ENCODE results near the gene ATG4B. TPM values are rescaled to one million over a fixed set of nuclear protein-coding genes. Genes with fewer than 3 reads are reported as not detected.
A peak's percentile ranks its signal among the peaks of the same experiment; 100 is the strongest.

ATG4B gene
- total and polyA plus RNA-seq, 4 donors: 53.8 to 124 (median 74.1) TPM

DNA sequence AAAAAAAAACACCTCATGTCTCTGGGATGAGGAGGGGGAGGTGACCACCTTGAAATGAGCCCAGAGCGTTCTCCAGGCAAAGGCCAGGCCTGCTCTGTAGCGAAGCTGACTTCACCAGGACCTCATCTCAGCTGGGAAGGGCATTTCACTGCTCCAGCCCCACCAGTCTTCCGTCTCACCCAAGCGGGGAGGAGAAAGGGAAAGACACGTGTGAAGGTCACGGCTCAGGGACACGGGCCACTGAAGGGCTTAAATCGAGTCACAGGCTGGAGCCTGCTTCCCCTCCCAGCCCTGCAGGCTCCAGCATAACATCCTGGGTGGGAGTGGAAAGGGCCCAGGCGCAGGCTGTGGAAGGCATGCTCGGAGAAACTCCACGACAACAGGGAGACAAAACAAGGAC is 18.7 kb upstream of the ATG4B start:
- H3K27me3 ChIP-seq (ENCODE audit: control insufficient read depth, insufficient read depth, low read length): no peaks in the 10 kb centered on the region
- DNase-seq (ENCODE audit: low read depth in 4 of 6, low spot score in 6 of 6): no peak
- H3K9me3 ChIP-seq (ENCODE audit: control insufficient read depth, insufficient read depth, low read length): no peaks in the 10 kb centered on the region
- H3K36me3 ChIP-seq (ENCODE audit: control insufficient read depth, insufficient read depth, low read length): peaks cover 48% of the 10 kb centered on the region
- no peak overlapping the region for H3K27ac ChIP-seq (ENCODE audit: low read depth, low read length)
- no peak overlapping the region for H3K4me3 ChIP-seq (ENCODE audit: low read depth, low read length)
- peaks cover 18% of the 10 kb centered on the region for H3K4me1 ChIP-seq (ENCODE audit: control insufficient read depth, insufficient read depth, low read length)
- WGBS (ENCODE audit: insufficient coverage): 86% methylated on average over 11 of the region's 11 CpGs

DNA sequence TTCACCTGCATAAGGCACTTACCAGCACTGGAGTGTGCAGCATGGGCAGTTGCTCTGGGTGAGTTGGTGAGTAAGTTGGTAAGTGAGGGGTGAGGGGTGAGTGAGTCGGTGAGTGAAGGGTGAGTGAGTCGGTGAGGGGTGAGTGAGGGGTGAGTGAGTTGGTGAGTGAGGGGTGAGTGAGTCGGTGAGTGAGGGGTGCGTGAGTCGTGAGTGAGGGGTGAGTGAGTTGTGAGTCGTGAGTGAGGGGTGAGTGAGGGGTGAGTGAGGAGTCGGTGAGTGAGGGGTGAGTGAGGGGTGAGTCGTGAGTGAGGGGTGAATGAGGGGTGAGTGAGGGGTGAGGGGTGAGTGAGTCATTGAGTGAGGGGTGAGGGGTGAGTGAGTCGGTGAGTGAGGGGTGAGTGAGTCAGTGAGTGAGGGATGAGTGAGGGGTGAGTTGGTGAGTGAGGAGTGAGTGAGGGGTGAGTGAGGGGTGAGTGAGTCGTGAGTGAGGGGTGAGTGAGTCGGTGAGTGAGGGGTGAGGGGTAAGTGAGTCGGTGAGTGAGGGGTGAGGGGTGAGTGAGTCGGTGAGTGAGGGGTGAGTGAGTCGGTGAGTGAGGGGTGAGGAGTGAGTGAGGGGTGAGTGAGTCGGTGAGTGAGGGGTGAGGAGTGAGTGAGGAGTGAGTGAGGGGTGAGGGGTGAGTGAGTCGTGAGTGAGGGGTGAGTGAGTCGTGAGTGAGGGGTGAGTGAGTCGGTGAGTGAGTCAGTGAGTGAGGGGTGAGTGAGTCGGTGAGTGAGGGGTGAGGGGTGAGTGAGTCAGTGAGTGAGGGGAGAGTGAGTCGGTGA is 17.7 kb upstream of the ATG4B start:
- no peak overlapping the region for H3K4me3 ChIP-seq (ENCODE audit: low read depth, low read length)
- H3K27ac ChIP-seq (ENCODE audit: low read depth, low read length): no peak overlapping the region
- H3K27me3 ChIP-seq (ENCODE audit: control insufficient read depth, insufficient read depth, low read length): no peaks in the 10 kb centered on the region
- peaks cover 18% of the 10 kb centered on the region for H3K4me1 ChIP-seq (ENCODE audit: control insufficient read depth, insufficient read depth, low read length)
- WGBS (ENCODE audit: insufficient coverage): 88% methylated on average over 14 of the region's 20 CpGs
- H3K36me3 ChIP-seq (ENCODE audit: control insufficient read depth, insufficient read depth, low read length): peaks cover 48% of the 10 kb centered on the region
- no peak for DNase-seq (ENCODE audit: low read depth in 4 of 6, low spot score in 6 of 6)
- no peaks in the 10 kb centered on the region for H3K9me3 ChIP-seq (ENCODE audit: control insufficient read depth, insufficient read depth, low read length)

DNA sequence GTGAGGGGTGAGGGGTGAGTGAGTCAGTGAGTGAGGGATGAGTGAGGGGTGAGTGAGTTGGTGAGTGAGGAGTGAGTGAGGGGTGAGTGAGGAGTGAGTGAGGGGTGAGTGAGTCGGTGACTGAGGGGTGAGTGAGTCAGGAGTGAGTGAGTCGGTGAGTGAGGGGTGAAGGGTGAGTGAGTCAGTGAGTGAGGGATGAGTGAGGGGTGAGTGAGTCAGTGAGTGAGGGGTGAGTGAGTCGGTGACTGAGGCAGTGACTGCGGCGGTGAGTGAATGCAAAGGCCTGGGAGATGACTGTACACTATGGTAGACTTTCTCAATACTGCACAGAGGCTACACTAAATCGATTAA is 17.1 kb upstream of the ATG4B start:
- 100% methylated on average over 2 of the region's 6 CpGs for WGBS (ENCODE audit: insufficient coverage)
- Histone ChIP-seq H3K36me3 (ENCODE audit: control insufficient read depth, insufficient read depth, low read length) (peaks cover 46% of the 10 kb centered on the region), H3K4me1 (ENCODE audit: control insufficient read depth, insufficient read depth, low read length) (peaks cover 18% of the 10 kb centered on the region), H3K27ac (ENCODE audit: low read depth, low read length) (no peak overlapping the region), H3K27me3 (ENCODE audit: control insufficient read depth, insufficient read depth, low read length) (no peaks in the 10 kb centered on the region), H3K9me3 (ENCODE audit: control insufficient read depth, insufficient read depth, low read length) (no peaks in the 10 kb centered on the region), H3K4me3 (ENCODE audit: low read depth, low read length) (no peak overlapping the region)
- DNase-seq (ENCODE audit: low read depth in 4 of 6, low spot score in 6 of 6): no peak

DNA sequence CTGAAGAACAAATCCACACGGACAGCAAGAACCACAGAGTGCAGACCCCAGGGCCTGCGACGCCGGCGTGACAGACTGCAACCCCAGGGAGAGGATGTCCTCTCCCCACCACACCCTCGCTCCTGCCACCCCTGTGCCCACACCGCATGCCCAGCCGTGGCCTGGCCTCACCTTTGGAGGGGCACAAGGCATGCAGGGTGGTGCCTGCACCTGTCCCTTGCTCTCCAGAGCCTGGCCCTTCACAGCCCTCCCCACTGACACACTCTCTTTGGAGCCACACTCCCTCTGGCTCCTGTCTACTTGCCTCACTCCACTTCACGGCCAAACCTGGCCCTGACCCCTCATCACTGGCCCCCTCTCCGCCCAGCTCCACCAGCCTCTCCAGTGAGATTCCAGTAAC is 9.8 kb upstream of the ATG4B start:
- 90% methylated on average over 10 of the region's 10 CpGs for WGBS (ENCODE audit: insufficient coverage)
- Histone ChIP-seq H3K4me1 (ENCODE audit: control insufficient read depth, insufficient read depth, low read length) (peaks cover 3% of the 10 kb centered on the region), H3K27me3 (ENCODE audit: control insufficient read depth, insufficient read depth, low read length) (no peaks in the 10 kb centered on the region), H3K36me3 (ENCODE audit: control insufficient read depth, insufficient read depth, low read length) (peaks cover 46% of the 10 kb centered on the region), H3K9me3 (ENCODE audit: control insufficient read depth, insufficient read depth, low read length) (no peaks in the 10 kb centered on the region), H3K4me3 (ENCODE audit: low read depth, low read length) (no peak overlapping the region), H3K27ac (ENCODE audit: low read depth, low read length) (no peak overlapping the region)
- DNase-seq (ENCODE audit: low read depth in 4 of 6, low spot score in 6 of 6): no peak

DNA sequence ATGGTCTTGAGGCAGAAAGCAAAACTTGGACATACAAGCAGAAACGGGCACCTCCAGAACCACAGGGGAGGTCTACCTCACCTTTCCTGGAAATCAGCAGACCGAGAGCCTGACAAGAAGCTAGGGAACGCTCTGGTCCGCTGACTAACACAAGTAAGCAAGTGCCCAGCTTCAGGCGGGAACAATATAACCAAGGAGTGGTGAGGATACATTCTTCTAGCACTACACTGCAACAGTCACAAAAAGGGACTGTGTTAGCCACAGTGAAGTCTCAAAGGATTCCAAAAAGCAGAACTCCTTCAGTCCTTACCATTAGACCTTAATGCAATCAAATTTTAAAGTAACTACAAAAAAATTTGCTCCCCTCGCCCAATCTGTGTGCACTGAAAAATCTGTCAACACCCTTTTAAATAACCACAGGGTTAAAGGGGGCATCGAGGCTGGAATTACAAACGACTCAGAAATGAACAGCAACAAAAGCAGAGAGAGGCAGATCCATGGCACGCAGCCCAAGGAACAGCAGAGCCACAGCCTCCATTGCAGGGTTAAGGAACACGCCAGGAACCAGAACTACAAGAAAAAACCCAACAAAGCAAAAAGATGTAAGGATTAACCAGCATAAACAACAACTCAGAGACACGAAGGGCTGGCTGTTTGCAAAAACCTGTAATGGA is 7.6 kb upstream of the ATG4B start:
- Histone ChIP-seq H3K36me3 (ENCODE audit: control insufficient read depth, insufficient read depth, low read length) (peaks cover 54% of the 10 kb centered on the region), H3K27me3 (ENCODE audit: control insufficient read depth, insufficient read depth, low read length) (no peaks in the 10 kb centered on the region), H3K9me3 (ENCODE audit: control insufficient read depth, insufficient read depth, low read length) (no peaks in the 10 kb centered on the region), H3K4me1 (ENCODE audit: control insufficient read depth, insufficient read depth, low read length) (peaks cover 4% of the 10 kb centered on the region), H3K27ac (ENCODE audit: low read depth, low read length) (no peak overlapping the region), H3K4me3 (ENCODE audit: low read depth, low read length) (no peak overlapping the region)
- DNase-seq (ENCODE audit: low read depth in 4 of 6, low spot score in 6 of 6): no peak
- 56% methylated on average over 8 of the region's 11 CpGs for WGBS (ENCODE audit: insufficient coverage)

DNA sequence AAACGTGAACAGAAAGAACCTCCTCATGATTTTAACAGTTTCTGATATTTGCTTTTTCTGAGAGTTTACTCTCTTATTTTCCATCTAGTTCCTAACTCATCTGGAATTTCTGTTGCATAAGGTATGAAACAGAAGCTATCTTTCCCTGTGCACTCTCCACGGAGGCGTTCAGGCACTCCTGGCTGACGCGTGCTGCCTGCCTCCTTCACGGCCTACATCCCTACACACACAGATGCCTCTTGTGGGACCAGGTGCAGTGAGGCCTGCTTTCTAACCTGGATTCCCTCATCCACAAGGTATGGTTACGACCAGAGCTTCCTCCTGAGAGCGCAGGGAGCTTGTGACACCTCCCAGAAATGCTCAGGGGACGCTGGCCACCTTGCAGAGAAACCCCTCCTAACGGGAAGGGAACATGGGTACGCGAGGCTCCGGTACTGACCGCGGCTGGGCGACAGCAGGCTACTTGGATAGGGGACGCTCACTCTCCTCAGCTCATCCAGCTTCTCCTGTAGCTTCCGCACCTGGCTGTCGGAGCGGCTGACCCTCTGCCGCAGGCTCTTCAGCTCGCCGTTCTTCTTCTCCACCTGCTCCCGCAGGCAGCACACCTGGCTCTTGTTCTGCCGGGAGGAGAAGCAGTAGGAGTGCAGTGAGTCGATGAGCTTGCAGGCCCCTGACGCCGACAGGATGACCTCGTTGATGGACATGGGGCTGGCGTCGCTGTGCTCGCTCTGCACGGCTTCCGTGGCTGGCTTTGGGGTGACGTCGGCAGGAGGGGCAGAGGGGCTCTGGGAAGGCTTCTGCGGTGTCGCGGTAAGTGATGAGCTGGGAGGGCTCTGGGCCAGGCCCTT is 4.8 kb upstream of the ATG4B start:
- no peak overlapping the region for H3K27ac ChIP-seq (ENCODE audit: low read depth, low read length)
- no peaks in the 10 kb centered on the region for H3K9me3 ChIP-seq (ENCODE audit: control insufficient read depth, insufficient read depth, low read length)
- no peak for DNase-seq (ENCODE audit: low read depth in 4 of 6, low spot score in 6 of 6)
- no peaks in the 10 kb centered on the region for H3K27me3 ChIP-seq (ENCODE audit: control insufficient read depth, insufficient read depth, low read length)
- peaks cover 49% of the 10 kb centered on the region for H3K36me3 ChIP-seq (ENCODE audit: control insufficient read depth, insufficient read depth, low read length)
- no peak overlapping the region for H3K4me3 ChIP-seq (ENCODE audit: low read depth, low read length)
- 97% methylated on average over 38 of the region's 39 CpGs for whole genome bisulfite sequencing (ENCODE audit: insufficient coverage)
- peaks cover 17% of the 10 kb centered on the region for H3K4me1 ChIP-seq (ENCODE audit: control insufficient read depth, insufficient read depth, low read length)

DNA sequence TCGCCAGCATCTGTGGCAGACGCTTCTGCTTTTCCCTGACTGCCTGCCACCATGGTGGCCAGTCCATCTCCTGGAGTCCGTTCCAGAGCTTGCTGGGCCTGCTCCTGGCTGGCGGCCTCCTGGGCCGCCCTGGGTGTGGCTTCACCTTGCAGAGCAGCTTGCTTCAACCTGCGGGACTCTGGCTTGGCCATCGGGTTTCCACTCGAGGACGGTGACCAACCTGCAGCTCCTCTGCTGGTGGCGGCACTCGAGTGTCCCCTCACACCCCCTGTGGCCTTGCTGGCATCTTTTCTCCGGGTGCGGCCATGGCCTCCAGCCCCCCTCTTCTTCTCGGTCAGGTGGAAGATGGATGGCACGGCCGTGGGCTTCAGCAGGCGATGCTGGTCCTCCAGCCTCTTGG is 3.9 kb upstream of the ATG4B start:
- WGBS (ENCODE audit: insufficient coverage): 90% methylated on average over 14 of the region's 17 CpGs
- Histone ChIP-seq H3K9me3 (ENCODE audit: control insufficient read depth, insufficient read depth, low read length) (no peaks in the 10 kb centered on the region), H3K4me1 (ENCODE audit: control insufficient read depth, insufficient read depth, low read length) (peaks cover 17% of the 10 kb centered on the region), H3K27me3 (ENCODE audit: control insufficient read depth, insufficient read depth, low read length) (no peaks in the 10 kb centered on the region), H3K4me3 (ENCODE audit: low read depth, low read length) (no peak overlapping the region), H3K27ac (ENCODE audit: low read depth, low read length) (no peak overlapping the region), H3K36me3 (ENCODE audit: control insufficient read depth, insufficient read depth, low read length) (peaks cover 41% of the 10 kb centered on the region)
- no peak for DNase-seq (ENCODE audit: low read depth in 4 of 6, low spot score in 6 of 6)

DNA sequence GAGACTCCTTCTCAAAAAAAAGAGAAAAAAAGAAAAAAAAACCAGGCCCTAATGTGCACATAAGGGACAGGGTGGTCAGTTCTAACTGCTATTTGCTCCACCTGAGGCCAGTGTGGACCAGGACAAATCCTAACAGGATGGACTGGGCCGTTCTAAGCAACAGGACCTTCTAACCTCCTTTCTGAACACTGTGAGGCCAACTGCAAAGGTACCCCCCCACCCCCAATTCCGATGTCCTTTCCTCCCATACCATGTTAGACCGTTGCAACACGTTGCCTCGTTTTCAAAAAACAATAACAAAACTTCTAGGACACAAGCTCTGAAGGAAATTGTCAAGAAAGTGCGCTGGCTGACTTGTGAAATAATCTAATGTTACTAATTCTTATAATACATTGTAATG is 1.7 kb upstream of the ATG4B start:
- DNase-seq (ENCODE audit: low read depth in 4 of 6, low spot score in 6 of 6): no peak
- WGBS (ENCODE audit: insufficient coverage): 21% methylated on average over 4 of the region's 6 CpGs
- Histone ChIP-seq H3K4me1 (ENCODE audit: control insufficient read depth, insufficient read depth, low read length) (peaks cover 25% of the 10 kb centered on the region), H3K4me3 (ENCODE audit: low read depth, low read length) (peak overlapping the region; percentile 68), H3K27me3 (ENCODE audit: control insufficient read depth, insufficient read depth, low read length) (no peaks in the 10 kb centered on the region), H3K27ac (ENCODE audit: low read depth, low read length) (no peak overlapping the region), H3K9me3 (ENCODE audit: control insufficient read depth, insufficient read depth, low read length) (no peaks in the 10 kb centered on the region), H3K36me3 (ENCODE audit: control insufficient read depth, insufficient read depth, low read length) (peaks cover 42% of the 10 kb centered on the region)

DNA sequence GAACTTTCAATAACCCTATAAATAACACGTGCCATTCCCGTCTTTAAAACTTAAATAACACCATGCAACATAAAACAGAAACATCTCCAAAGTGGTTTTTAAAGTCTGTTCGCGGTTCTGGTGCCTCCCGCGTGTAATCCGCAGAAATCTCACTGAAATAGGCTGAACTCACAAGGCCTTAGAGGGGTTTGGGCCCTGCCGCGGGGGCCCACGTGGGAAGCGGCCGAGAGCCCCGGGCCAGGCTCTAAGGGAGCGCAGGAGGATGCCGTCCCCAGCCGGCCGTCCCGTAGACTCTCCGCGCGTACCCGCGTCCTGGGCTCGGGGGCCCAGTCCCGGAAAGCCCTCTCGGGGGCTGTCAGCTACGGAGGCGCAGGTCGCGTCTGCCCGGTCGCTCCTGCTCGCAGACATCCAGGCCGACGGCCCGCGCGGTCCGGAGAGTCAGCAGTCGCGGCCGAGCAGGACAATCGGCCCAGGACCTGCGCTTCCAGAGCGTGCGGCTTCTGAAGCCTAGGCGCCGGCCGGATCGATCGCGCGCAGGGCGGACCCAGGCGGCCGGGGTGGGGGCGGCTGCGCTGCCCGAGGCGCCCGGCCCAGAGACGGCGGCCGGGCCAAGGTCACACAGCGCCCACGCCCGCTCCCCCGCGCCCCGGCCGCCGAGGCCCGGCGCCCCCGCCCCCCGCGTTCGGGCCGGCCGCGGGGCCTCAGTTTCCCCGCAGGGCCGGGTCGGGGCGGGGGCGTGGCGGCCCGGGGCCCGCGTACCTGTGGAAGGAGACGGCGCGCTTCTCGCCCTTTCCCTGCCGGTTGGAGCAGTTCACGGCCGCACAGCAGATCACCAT is 1.1 kb upstream of the ATG4B start:
- WGBS (ENCODE audit: insufficient coverage): under 1% methylated on average over 96 of the region's 97 CpGs
- peak overlapping the region; percentile 61 for H3K27ac ChIP-seq (ENCODE audit: low read depth, low read length)
- peak in 2 of 6 donors; percentile 27 to 49 for DNase-seq (ENCODE audit: low read depth in 4 of 6, low spot score in 6 of 6)

More for the DNA sequence above, 1.1 kb upstream of the ATG4B start:
- H3K27me3 ChIP-seq (ENCODE audit: control insufficient read depth, insufficient read depth, low read length): no peaks in the 10 kb centered on the region
- H3K4me3 ChIP-seq (ENCODE audit: low read depth, low read length): peak overlapping the region; percentile 68
- H3K9me3 ChIP-seq (ENCODE audit: control insufficient read depth, insufficient read depth, low read length): no peaks in the 10 kb centered on the region
- H3K4me1 ChIP-seq (ENCODE audit: control insufficient read depth, insufficient read depth, low read length): peaks cover 27% of the 10 kb centered on the region
- H3K36me3 ChIP-seq (ENCODE audit: control insufficient read depth, insufficient read depth, low read length): peaks cover 41% of the 10 kb centered on the region

All from spinal cord (tissue), 10 donors.